Esophagus muscularis mucosa (tissue), 4 donors: ENCODE results near the gene CEP112.

Source experiments
- CTCF ChIP-seq, 3 experiments: fragments of 200-600 bp in 2 of 3; fragments of 450-650 bp in 1 of 3; sonication (generic) in 2 of 3; IDR thresholded peaks; one replicate each; pipeline ENCODE4 v1.5.1; 2017 to 2019; ENCODE audit warnings: antibody characterized with exemption in 3 of 3, mild to moderate bottlenecking in 2 of 3, moderate library complexity in 1 of 3
- EP300 ChIP-seq: sonication (generic); formaldehyde crosslinking; IDR thresholded peaks from one replicate; pipeline ENCODE4 v1.6.1; 2017; ENCODE audit warnings: antibody characterized with exemption
- POLR2A ChIP-seq: fragments of 450-650 bp; IDR thresholded peaks from one replicate; pipeline ENCODE4 v1.6.1; 2017; ENCODE audit warnings: antibody characterized with exemption, moderate library complexity, mild to moderate bottlenecking, low read depth
- POLR2AphosphoS5 ChIP-seq, 2 donors: sonication (generic); formaldehyde crosslinking; IDR thresholded peaks; one replicate each; pipeline ENCODE4 v1.6.1; 2017; ENCODE audit warnings: antibody characterized with exemption in 2 of 2

- TF ChIP-seq POLR2AphosphoS5 (IDR thresholded peaks at IDR 0.05) (no peak), CTCF (IDR thresholded peaks at IDR 0.05) (no peak), POLR2A (no peak), EP300 (no peak)
Observed at GRCh38 chr17:65604070-65604469, 587.9 kb downstream of the CEP112 start.
